Neural progenitor cell (in vitro differentiated cells): ENCODE results near the gene CAMK2A. TPM values are rescaled to one million over a fixed set of nuclear protein-coding genes. Genes with fewer than 3 reads are reported as not detected.

Experiments used
- DNase-seq: peaks from one replicate; pipeline ENCODE4 v3.0.0-alpha.2; 2016; ENCODE audit warnings: low spot score
- H2AFZ ChIP-seq: fragments of 200-600 bp; sonication (generic); replicated peaks from 2 replicates; pipeline ENCODE4 v1.6.1; 2016; ENCODE audit warnings: antibody characterized with exemption
- H3F3A ChIP-seq: fragments of 200-600 bp; sonication (generic); 2 replicates; pipeline ENCODE4 v1.6.1; 2016; ENCODE audit warnings: antibody characterized with exemption, low read depth
- H3K27ac ChIP-seq: fragments of 200-600 bp; sonication (generic); 2 replicates; pipeline ENCODE4 v1.5.1; 2016; ENCODE audit warnings: mild to moderate bottlenecking
- H3K27me3 ChIP-seq: fragments of 200-600 bp; sonication (generic); 2 replicates; pipeline ENCODE4 v1.6.1; 2016; ENCODE audit warnings: mild to moderate bottlenecking, moderate library complexity
- H3K36me3 ChIP-seq: fragments of 200-600 bp; sonication (generic); 2 replicates; pipeline ENCODE4 v1.5.1; 2016
- H3K4me1 ChIP-seq: fragments of 200-600 bp; sonication (generic); 2 replicates; pipeline ENCODE4 v1.6.1; 2016; ENCODE audit warnings: mixed run types
- H3K4me2 ChIP-seq: fragments of 200-600 bp; sonication (generic); 2 replicates; pipeline ENCODE4 v1.6.1; 2016
- H3K4me3 ChIP-seq: fragments of 200-600 bp; sonication (generic); 2 replicates; pipeline ENCODE4 v1.5.1; 2016
- H3K79me2 ChIP-seq: fragments of 200-600 bp; sonication (generic); 2 replicates; pipeline ENCODE4 v1.6.1; 2016; ENCODE audit warnings: low read depth
- H3K9ac ChIP-seq: fragments of 200-600 bp; sonication (generic); 2 replicates; pipeline ENCODE4 v1.6.1; 2016
- H3K9me3 ChIP-seq: fragments of 200-600 bp; sonication (generic); 2 replicates; pipeline ENCODE4 v1.5.1; 2016; ENCODE audit warnings: low read depth
- H4K20me1 ChIP-seq: fragments of 200-600 bp; sonication (generic); 2 replicates; pipeline ENCODE4 v1.6.1; 2016; ENCODE audit warnings: low read depth
- H3K27ac Mint-ChIP-seq: 3 replicates; pipeline ENCODE4 v1.8.0; 2021; ENCODE audit warnings: mixed read lengths
- H3K27me3 Mint-ChIP-seq: 2 replicates; pipeline ENCODE4 v1.8.0; 2022; ENCODE audit warnings: low read depth, mild to moderate bottlenecking, inconsistent platforms, moderate library complexity, mixed read lengths; ENCODE audit not compliant: insufficient read depth
- H3K36me3 Mint-ChIP-seq: 3 replicates; pipeline ENCODE4 v1.8.0; 2021; ENCODE audit warnings: mixed read lengths
- H3K4me1 Mint-ChIP-seq: 3 replicates; pipeline ENCODE4 v1.8.0; 2021; ENCODE audit warnings: mixed read lengths
- H3K4me3 Mint-ChIP-seq: 3 replicates; pipeline ENCODE4 v1.8.0; 2021; ENCODE audit warnings: mild to moderate bottlenecking, moderate library complexity, mixed read lengths
- H3K9me3 Mint-ChIP-seq: 3 replicates; pipeline ENCODE4 v1.8.0; 2020; ENCODE audit warnings: mixed read lengths
- EZH2 ChIP-seq: fragments of 200-600 bp; sonication (generic); IDR thresholded peaks from 2 replicates; pipeline ENCODE4 v1.6.1; 2017; ENCODE audit warnings: antibody characterized with exemption, mild to moderate bottlenecking, moderate library complexity
- EZH2phosphoT487 ChIP-seq: fragments of 200-600 bp; sonication (generic); IDR thresholded peaks from 2 replicates; pipeline ENCODE4 v1.6.1; 2017; ENCODE audit warnings: antibody characterized with exemption
- total RNA-seq: library from RNA; depleted of rRNA; stranded (reverse); fragments of >200 nt; gene quantifications from 2 replicates; pipeline ENCODE4 v1.2.3, GENCODE V29; 2015; ENCODE audit warnings: low replicate concordance
- TF ChIP-seq, protein P1 (sequence below): fragments of 200-600 bp; sonication (generic); IDR thresholded peaks from 2 replicates; pipeline ENCODE4 v1.5.1; 2017; ENCODE audit warnings: antibody characterized with exemption, mild to moderate bottlenecking

CAMK2A gene
- total RNA-seq, 1 donor from 2014 or later = 0.09 TPM

GRCh38 chr5:150209099-150209635 lies 80.4 kb downstream of the CAMK2A start:
- no peak for DNase-seq
- no peak overlapping the region for H3K9ac ChIP-seq

GRCh38 chr5:150208187-150209098 lies 81.1 kb downstream of the CAMK2A start:
- peak overlapping the region; percentile 84 for H3K27ac Mint-ChIP-seq
- Histone ChIP-seq H3K4me1 (peaks cover 13% of the 10 kb centered on the region), H3K27ac (peak overlapping the region; percentile 16), H3K27me3 (no peaks in the 10 kb centered on the region), H4K20me1 (no peaks in the 10 kb centered on the region), H3K9ac (no peak overlapping the region), H3K79me2 (no peaks in the 10 kb centered on the region), H2AFZ (peak overlapping the region; percentile 22), H3K36me3 (no peaks in the 10 kb centered on the region), H3K4me2 (no peak overlapping the region), H3K4me3 (no peak overlapping the region), H3F3A (peaks cover 10% of the 10 kb centered on the region), H3K9me3 (no peaks in the 10 kb centered on the region)
- no peaks in the 10 kb centered on the region for H3K36me3 Mint-ChIP-seq
- H3K4me3 Mint-ChIP-seq = no peak overlapping the region
- H3K4me1 Mint-ChIP-seq = peaks cover 23% of the 10 kb centered on the region
- no peaks in the 10 kb centered on the region for H3K9me3 Mint-ChIP-seq
- no peak for TF ChIP-seq EZH2phosphoT487
- TF ChIP-seq, protein P1, sequence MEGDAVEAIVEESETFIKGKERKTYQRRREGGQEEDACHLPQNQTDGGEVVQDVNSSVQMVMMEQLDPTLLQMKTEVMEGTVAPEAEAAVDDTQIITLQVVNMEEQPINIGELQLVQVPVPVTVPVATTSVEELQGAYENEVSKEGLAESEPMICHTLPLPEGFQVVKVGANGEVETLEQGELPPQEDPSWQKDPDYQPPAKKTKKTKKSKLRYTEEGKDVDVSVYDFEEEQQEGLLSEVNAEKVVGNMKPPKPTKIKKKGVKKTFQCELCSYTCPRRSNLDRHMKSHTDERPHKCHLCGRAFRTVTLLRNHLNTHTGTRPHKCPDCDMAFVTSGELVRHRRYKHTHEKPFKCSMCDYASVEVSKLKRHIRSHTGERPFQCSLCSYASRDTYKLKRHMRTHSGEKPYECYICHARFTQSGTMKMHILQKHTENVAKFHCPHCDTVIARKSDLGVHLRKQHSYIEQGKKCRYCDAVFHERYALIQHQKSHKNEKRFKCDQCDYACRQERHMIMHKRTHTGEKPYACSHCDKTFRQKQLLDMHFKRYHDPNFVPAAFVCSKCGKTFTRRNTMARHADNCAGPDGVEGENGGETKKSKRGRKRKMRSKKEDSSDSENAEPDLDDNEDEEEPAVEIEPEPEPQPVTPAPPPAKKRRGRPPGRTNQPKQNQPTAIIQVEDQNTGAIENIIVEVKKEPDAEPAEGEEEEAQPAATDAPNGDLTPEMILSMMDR = no peak
- DNase-seq = peak; percentile 39
- peaks cover 14% of the 10 kb centered on the region for H3K27me3 Mint-ChIP-seq

More at GRCh38 chr5:150209099-150209635, 80.4 kb downstream of the CAMK2A start:
- Histone ChIP-seq H3F3A (peaks cover 10% of the 10 kb centered on the region), H2AFZ (peak overlapping the region; percentile 22), H3K4me3 (no peak overlapping the region), H3K4me1 (peaks cover 13% of the 10 kb centered on the region), H4K20me1 (no peaks in the 10 kb centered on the region), H3K27me3 (no peaks in the 10 kb centered on the region), H3K27ac (peak overlapping the region; percentile 16), H3K79me2 (no peaks in the 10 kb centered on the region), H3K4me2 (no peak overlapping the region), H3K9me3 (no peaks in the 10 kb centered on the region), H3K36me3 (no peaks in the 10 kb centered on the region)
- no peaks in the 10 kb centered on the region for H3K9me3 Mint-ChIP-seq
- H3K36me3 Mint-ChIP-seq = no peaks in the 10 kb centered on the region
- H3K27ac Mint-ChIP-seq = peak overlapping the region; percentile 46
- no peak for TF ChIP-seq EZH2phosphoT487
- TF ChIP-seq EZH2 = no peak
- TF ChIP-seq, protein P1 = no peak
- H3K27me3 Mint-ChIP-seq = peaks cover 14% of the 10 kb centered on the region
- H3K4me1 Mint-ChIP-seq = peaks cover 29% of the 10 kb centered on the region
- H3K4me3 Mint-ChIP-seq = no peak overlapping the region

DNA sequence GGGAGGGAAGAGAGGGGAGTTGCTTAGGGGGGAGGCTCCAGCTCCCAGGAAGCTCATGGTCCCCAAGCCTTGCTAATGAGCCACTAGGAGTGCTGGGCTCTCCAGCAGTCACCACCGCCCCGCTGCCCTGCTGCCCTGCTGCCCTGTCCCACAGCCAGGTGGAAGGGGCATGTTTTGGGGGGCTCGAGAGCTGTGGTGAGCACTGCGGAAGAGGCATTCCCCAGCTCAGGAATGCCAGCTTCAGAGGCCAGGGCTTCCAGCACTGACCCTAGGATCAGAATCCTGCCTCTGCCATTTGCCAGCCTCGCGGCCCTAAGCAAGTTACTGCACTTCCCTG lies 82.8 kb downstream of the CAMK2A start:
- no peak for DNase-seq
- no peak overlapping the region for H3K27ac Mint-ChIP-seq

More for the DNA sequence above, 82.8 kb downstream of the CAMK2A start:
- Histone ChIP-seq H3K36me3 (no peaks in the 10 kb centered on the region), H3K27ac (no peak overlapping the region), H3K27me3 (no peaks in the 10 kb centered on the region), H3K4me3 (no peak overlapping the region), H3K9me3 (no peaks in the 10 kb centered on the region), H3K4me2 (no peak overlapping the region), H3K79me2 (no peaks in the 10 kb centered on the region), H4K20me1 (no peaks in the 10 kb centered on the region), H3F3A (peaks cover 10% of the 10 kb centered on the region), H3K4me1 (peaks cover 13% of the 10 kb centered on the region), H3K9ac (no peak overlapping the region), H2AFZ (no peak overlapping the region)
- Mint-ChIP-seq H3K4me1 (peaks cover 19% of the 10 kb centered on the region), H3K36me3 (no peaks in the 10 kb centered on the region), H3K27me3 (peaks cover 18% of the 10 kb centered on the region), H3K4me3 (no peak overlapping the region), H3K9me3 (no peaks in the 10 kb centered on the region)
- TF ChIP-seq, protein P1 = no peak
- TF ChIP-seq EZH2phosphoT487 (no peak), EZH2 (no peak)
